Bronchial epithelial cell (primary cell): Measurements from ENCODE around the gene COMMD3. TPM values are rescaled to one million over a fixed set of nuclear protein-coding genes. Genes with fewer than 3 reads are reported as not detected.

Experiments used
- DNase-seq: peaks from one replicate; pipeline ENCODE4 v3.0.0-alpha.2; 2010; ENCODE audit warnings: low read depth
- FAIRE-seq: peaks from 2 replicates; lab custom pipeline; 2011; peaks lifted over from hg19 to GRCh38; lab: Jason Lieb, UNC
- H3K27me3 ChIP-seq: 2 replicates; pipeline ENCODE4 v1.5.1; 2011; ENCODE audit warnings: low read length; ENCODE audit not compliant: control insufficient read depth, insufficient read depth
- H3K36me3 ChIP-seq: 2 replicates; pipeline ENCODE4 v1.5.1; 2011; ENCODE audit warnings: low read length; ENCODE audit not compliant: control insufficient read depth, insufficient read depth
- H3K4me3 ChIP-seq: 2 replicates; pipeline ENCODE4 v1.5.1; 2011; ENCODE audit warnings: mild to moderate bottlenecking, low read depth, low read length, control low read depth
- CTCF ChIP-seq: IDR thresholded peaks from 2 replicates; pipeline ENCODE4 v1.5.1; 2011; ENCODE audit warnings: mild to moderate bottlenecking, moderate library complexity, low read length, control low read depth, inconsistent platforms; ENCODE audit not compliant: insufficient read depth, severe bottlenecking
- total RNA-seq: library from RNA; depleted of rRNA; stranded (reverse); fragments of >200 nt; gene quantifications from 2 replicates; pipeline ENCODE4 v1.2.1, GENCODE V29; 2014

COMMD3 gene
- total RNA-seq, 1 donor from 2014 or later: 32.9 TPM

GRCh38 chr10:22341926-22342196, 25.7 kb downstream of the COMMD3 start:
- no peaks in the 10 kb centered on the region for H3K36me3 ChIP-seq
- no peak for TF ChIP-seq CTCF
- no peak overlapping the region for H3K4me3 ChIP-seq
- FAIRE-seq (no peak), DNase-seq (no peak)
- peaks cover 51% of the 10 kb centered on the region for H3K27me3 ChIP-seq

GRCh38 chr10:22342421-22342820, 26.2 kb downstream of the COMMD3 start:
- no peak for FAIRE-seq
- Histone ChIP-seq H3K27me3 (peaks cover 48% of the 10 kb centered on the region), H3K4me3 (no peak overlapping the region), H3K36me3 (no peaks in the 10 kb centered on the region)
- no peak for DNase-seq
- no peak for TF ChIP-seq CTCF

GRCh38 chr10:22343731-22344130, 27.5 kb downstream of the COMMD3 start:
- no peak for TF ChIP-seq CTCF
- DNase-seq (no peak), FAIRE-seq (no peak)
- peaks cover 41% of the 10 kb centered on the region for H3K27me3 ChIP-seq
- no peaks in the 10 kb centered on the region for H3K36me3 ChIP-seq
- no peak overlapping the region for H3K4me3 ChIP-seq

- H3K4me3 ChIP-seq: no peak overlapping the region
- no peak for FAIRE-seq
- no peak for DNase-seq
- peaks cover 41% of the 10 kb centered on the region for H3K27me3 ChIP-seq
- TF ChIP-seq CTCF: no peak
- no peaks in the 10 kb centered on the region for H3K36me3 ChIP-seq
Measured at GRCh38 chr10:22344249-22344648, 28.1 kb downstream of the COMMD3 start.

GRCh38 chr10:22344781-22345300, 28.7 kb downstream of the COMMD3 start:
- no peak for DNase-seq
- no peaks in the 10 kb centered on the region for H3K36me3 ChIP-seq
- H3K27me3 ChIP-seq: peaks cover 41% of the 10 kb centered on the region
- FAIRE-seq: no peak
- TF ChIP-seq CTCF: no peak
- no peak overlapping the region for H3K4me3 ChIP-seq

- no peaks in the 10 kb centered on the region for H3K36me3 ChIP-seq
- H3K27me3 ChIP-seq: peaks cover 41% of the 10 kb centered on the region
- FAIRE-seq: no peak
- TF ChIP-seq CTCF: no peak
- peak within 1 kb of the TSS; percentile 4 for H3K4me3 ChIP-seq
- DNase-seq: no peak
Measured at GRCh38 chr10:22345301-22346095, 29.3 kb downstream of the COMMD3 start, which contains the start of gene SPAG6. TSS of gene SPAG6 (plus strand) at chr10:22345496. CDS start at chr10:22345612, 116 bp downstream.
